Measurements from ENCODE around the gene CPED1. TPM values are rescaled to one million over a fixed set of nuclear protein-coding genes. Genes with fewer than 3 reads are reported as not detected.
"Not testable (repeated sequence)": the region's sequence is repeated elsewhere in the genome, so short reads cannot be mapped to it uniquely, and the experiment has no call there.

CPED1 gene
- polyA plus RNA-seq, 1 donor = 8.4 TPM

GRCh38 chr7:121244120-121244870, 255.8 kb downstream of the CPED1 start:
- DNase-seq (ENCODE audit: low read depth) = peak; percentile 14

DNA sequence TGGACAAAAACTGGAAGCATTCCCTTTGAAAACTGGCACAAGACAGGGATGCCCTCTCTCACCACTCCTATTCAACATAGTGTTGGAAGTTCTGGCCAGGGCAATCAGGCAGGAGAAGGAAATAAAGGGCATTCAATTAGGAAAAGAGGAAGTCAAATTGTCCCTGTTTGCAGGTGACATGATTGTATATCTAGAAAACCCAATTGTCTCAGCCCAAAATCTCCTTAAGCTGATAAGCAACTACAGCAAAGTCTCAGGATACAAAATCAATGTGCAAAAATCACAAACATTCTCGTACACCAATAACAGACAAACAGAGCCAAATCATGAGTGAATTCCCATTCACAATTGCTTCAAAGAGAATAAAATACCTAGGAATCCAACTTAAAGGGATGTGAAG, 262.9 kb downstream of the CPED1 start:
- not testable (repeated sequence) for DNase-seq (ENCODE audit: low read depth)

DNA sequence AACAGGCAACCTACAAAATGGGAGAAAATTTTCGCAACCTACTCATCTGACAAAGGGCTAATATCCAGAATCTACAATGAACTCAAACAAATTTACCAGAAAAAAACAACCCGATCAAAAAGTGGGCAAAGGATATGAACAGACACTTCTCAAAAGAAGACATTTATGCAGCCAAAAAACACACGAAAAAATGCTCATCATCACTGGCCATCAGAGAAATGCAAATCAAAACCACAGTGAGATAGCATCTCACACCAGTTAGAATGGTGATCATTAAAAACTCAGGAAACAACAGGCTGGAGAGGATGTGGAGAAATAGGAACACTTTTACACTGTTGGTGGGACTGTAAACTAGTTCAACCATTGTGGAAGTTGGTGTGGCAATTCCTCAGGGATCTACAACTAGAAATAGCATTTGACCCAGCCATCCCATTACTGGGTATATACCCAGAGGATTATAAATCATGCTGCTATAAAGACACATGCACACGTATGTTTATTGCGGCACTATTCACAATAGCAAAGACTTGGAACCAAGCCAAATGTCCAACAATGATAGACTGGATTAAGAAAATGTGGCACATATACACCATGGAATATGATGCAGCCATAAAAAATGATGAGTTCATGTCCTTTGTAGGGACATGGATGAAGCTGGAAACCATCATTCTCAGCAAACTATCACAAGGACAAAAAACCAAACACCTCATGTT, 264.2 kb downstream of the CPED1 start:
- DNase-seq (ENCODE audit: low read depth) = not testable (repeated sequence)

DNA sequence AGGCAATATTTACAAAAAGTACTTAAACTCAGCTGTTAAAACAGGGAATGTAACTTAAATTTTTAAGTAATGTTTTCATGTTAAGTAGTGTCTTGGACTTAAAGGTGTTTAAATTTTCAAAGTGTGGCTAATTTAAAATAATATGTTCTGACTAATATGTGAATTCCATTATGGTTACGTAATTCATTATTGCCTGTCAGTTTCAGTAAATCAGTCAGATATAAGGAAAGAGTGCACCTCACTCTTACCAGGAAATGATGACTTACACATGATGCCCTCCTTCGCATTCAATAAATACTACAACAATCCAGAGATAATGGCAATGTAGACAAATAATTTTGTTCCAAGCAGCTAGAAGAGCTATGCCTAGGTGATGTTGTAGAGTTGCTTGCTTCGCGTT, 271.3 kb downstream of the CPED1 start:
- DNase-seq (ENCODE audit: low read depth) = no peak

- no peak for DNase-seq (ENCODE audit: low read depth)
Measured at GRCh38 chr7:121261207-121261884, 272.8 kb downstream of the CPED1 start.

DNA sequence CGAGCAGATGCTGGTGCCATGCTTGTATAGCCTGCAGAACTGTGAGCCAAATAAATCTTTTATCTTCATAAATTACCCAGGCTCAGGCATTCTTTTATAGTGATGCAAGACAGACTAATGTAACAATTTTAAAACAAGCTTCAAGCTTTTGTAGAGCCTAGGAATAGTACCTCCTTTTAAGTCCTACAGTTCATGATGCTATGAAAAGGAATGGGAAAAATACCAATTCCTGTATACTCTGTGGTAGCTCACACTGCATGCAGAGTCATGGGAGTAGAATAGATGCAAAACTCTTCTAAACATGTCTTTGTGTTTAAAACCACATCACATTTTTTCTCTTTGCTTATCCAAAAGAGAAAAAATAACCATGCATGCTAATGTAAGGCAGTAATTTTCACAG, 273.7 kb downstream of the CPED1 start:
- no peak for DNase-seq (ENCODE audit: low read depth)

DNA sequence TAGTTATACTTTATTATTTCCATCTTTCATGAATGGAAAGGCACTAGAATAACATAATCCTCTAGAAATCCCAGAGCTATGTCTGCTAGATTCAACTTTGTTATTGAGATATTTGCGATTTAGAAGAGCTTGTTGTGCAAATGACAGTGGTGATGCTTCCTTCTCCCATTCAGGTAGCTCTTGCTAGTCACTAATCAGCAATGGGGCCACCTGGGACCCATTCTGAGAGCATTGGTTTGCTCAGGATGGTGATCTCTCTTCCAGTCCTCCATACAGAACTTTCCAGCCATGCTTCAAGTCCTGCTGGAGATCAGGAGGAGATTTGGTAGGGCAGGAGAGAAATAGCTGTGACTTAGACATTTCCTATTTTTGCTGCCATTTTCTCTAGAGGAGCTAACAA, 274.5 kb downstream of the CPED1 start:
- DNase-seq (ENCODE audit: low read depth) = no peak

GRCh38 chr7:121266307-121266894, 277.9 kb downstream of the CPED1 start:
- no peak for DNase-seq (ENCODE audit: low read depth)

- no peak for DNase-seq (ENCODE audit: low read depth)
Measured at GRCh38 chr7:121267612-121268011, 279.1 kb downstream of the CPED1 start.

- DNase-seq (ENCODE audit: low read depth) = no peak
Measured at GRCh38 chr7:121269798-121270197, 281.3 kb downstream of the CPED1 start.

DNA sequence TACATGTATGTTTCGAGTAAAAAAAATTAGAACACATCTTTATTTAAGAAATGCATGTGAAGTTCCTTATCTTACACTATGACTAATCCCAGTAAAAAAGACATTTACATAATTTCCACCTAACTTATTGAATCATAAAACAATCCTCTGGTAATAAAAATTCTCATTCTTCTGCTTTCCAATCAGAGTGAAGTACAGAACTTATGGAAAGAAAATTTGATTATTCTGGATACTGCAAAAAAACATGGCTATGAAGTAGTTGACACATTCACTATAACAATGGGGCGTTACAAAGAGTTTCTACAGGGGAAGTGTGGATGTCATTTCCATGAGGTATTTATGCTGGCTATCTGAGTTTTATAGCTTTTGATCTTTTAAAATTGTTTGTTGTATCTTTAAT, 282.6 kb downstream of the CPED1 start:
- DNase-seq (ENCODE audit: low read depth) = no peak

DNA sequence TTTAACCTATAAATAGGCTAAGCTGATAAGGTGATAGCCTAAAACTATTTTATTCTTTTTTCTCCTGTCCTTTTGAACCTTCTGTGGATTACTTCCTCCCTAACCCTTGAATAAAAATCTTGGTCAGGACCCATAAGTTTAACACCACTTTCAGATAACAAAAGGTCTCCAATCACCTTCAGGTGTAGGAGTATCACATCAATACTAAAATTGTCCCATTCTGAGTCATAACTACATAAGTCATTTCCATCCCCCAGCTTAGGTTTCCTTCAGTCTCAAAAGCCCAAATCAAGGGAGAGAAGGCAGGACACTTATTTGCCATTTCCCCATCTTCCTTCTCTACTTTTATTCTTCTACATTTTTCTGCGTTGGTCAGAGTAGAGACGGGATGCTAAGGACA, 283.4 kb downstream of the CPED1 start:
- no peak for DNase-seq (ENCODE audit: low read depth)

DNA sequence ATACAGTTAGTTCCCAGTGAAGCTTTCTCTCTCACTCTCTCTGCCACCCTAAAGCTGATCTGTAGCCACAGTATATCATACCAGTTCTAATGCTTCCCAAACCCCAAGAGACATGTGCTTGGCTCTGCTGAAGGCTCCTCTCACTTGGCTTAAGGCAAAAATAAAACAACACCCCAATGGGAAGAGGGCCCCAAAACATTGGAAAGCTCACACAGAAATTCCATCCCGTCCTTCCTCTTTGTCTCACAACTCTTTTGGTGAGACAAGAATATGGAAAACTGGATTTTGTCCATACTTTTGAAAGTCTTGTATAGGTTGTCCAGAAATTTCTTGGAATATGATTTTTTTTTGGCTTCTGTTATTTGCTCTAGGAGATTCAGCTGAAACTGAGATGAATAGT, 284.2 kb downstream of the CPED1 start:
- peak; percentile 19 for DNase-seq (ENCODE audit: low read depth)

DNA sequence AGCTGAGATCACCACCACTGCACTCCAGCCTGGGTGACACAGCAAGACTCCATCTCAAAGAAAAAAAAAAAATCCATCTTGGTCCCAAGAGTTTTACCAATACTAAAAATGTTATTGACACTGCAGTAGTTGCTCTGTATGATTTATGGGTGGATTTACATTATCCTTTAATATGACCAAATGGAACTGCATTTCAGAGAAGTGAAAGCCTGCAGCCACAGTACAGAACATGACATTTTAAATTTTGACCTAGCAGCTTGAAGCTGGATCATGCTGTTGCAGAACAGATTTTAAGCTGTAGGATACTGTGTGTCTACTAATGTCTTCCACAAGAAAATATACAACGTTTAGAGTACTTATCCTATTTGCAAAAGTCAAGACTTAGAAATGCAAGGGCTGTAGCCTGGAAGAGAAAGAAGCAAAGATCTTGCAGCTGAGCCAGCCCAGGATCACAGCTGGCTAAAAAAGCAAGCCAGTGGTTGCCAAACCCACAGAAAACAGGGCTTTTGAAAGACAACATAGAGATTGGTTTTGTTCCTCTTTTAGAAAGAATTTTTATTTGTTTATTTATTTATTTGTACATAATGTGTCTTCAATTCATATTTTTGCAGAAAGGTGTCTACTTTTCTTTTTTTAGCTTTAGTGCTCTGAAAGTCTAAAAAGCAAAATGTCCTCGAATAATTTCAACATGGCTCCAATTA, 285.1 kb downstream of the CPED1 start:
- peak; percentile 8 for DNase-seq (ENCODE audit: low read depth)

DNA sequence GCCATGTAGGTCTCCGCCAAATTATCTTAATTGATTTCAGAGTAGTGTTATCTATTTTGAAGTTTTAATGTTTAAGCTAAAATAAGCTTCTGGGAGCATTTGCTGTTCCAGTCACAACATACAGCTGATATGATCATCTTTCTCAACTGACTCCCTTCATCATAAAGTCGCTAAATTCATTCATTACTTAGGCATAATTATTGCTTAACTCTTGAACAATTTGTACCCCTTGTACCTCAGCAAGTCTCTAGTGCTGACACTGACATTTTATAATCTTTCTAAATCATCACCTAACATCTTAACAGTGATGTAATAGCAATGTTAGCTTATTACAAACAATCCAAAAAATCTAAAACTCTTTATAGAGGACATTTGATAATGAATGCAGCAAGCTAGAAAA, 286.0 kb downstream of the CPED1 start:
- no peak for DNase-seq (ENCODE audit: low read depth)

GRCh38 chr7:121275204-121275603, 286.7 kb downstream of the CPED1 start:
- DNase-seq (ENCODE audit: low read depth) = no peak

DNA sequence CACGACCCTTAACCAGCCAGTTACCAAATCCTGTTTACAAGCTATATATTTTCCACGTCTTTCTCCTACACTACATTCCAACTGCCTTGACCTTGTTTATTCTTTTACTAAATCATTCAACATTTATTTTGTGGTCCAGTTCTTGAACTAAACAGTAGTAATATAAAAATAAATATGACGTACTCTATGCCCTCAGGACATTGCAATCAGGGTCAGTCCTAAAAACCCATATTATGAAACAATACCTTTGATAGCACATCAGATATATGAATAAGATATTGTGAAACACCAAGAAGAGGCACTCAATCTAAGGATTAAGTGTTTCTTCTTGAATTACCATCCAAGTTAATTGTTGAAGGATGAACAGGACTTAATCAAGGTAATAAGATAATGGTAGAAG, 287.8 kb downstream of the CPED1 start:
- DNase-seq (ENCODE audit: low read depth) = no peak

GRCh38 chr7:121278120-121279021, 289.9 kb downstream of the CPED1 start:
- no peak for DNase-seq (ENCODE audit: low read depth)

- no peak for DNase-seq (ENCODE audit: low read depth)
Measured at GRCh38 chr7:121279060-121279620, 290.6 kb downstream of the CPED1 start.

DNA sequence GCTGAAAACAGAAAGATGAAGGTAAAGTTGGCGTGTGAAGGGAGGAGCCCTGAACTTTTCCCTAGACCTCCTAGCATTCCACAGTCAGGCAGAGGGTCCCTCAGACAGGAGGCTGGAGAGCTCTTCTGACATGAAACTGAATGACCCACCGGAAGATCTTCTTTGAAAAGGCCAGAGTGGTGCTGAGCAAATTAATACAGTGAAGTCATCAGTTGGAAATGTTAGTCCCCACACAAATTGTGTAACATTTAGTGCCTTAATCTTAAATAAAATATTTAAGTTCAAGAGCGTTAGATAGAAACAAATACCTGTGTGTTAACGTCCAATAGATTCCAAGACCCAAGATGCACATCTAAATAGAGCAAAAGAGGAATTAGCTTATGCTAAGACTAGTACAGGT, 291.3 kb downstream of the CPED1 start:
- DNase-seq (ENCODE audit: low read depth) = no peak

All from forelimb muscle (tissue), 1 donor.